OCI-LY7 (cell line): ENCODE data around the gene NDUFB3. TPM values are rescaled to one million over a fixed set of nuclear protein-coding genes. Genes with fewer than 3 reads are reported as not detected.
"Not testable (repeated sequence)": the region's sequence is repeated elsewhere in the genome, so short reads cannot be mapped to it uniquely, and the experiment has no call there.

ENCODE experiments used
- BruUV-seq: library from RNA; stranded (reverse); fragments of 400-500 nt; replicated peaks from 2 replicates; lab custom pipeline; 2021; lab: Mats Ljungman, UMichigan
- CTCF ChIA-PET: fragments of 300-600 bp; sonication (Branson Sonifier 250); formaldehyde crosslinking; loops from one replicate; lab custom pipeline; 2022; ENCODE audit warnings: antibody characterized with exemption; ENCODE audit not compliant: unreplicated experiment; lab: Charles Lee
- POLR2A ChIA-PET: fragments of 300-600 bp; sonication (Branson Sonifier 250); formaldehyde crosslinking; loops from one replicate; lab custom pipeline; 2022; ENCODE audit warnings: antibody characterized with exemption; lab: Charles Lee
- DNase-seq: peaks from one replicate; pipeline ENCODE4 v3.0.0-alpha.2; 2015; ENCODE audit warnings: low spot score
- H2AFZ ChIP-seq: fragments of 200-600 bp; sonication (generic), shearing (Covaris generic); 2 replicates; pipeline ENCODE4 v1.6.1; 2014; ENCODE audit warnings: mild to moderate bottlenecking, antibody characterized with exemption, low read length, moderate library complexity
- H3K27ac ChIP-seq: fragments of 200-600 bp; sonication (generic); 2 replicates; pipeline ENCODE4 v1.5.1; 2014; ENCODE audit warnings: mixed run types, low read depth, mild to moderate bottlenecking, moderate library complexity, low read length, inconsistent platforms; ENCODE audit not compliant: poor library complexity, severe bottlenecking
- H3K36me3 ChIP-seq: fragments of 200-600 bp; sonication (generic); 2 replicates; pipeline ENCODE4 v1.6.1; 2014; ENCODE audit warnings: mild to moderate bottlenecking, antibody characterized with exemption, low read length, moderate library complexity, mixed read lengths; ENCODE audit not compliant: insufficient read depth
- H3K4me1 ChIP-seq: fragments of 200-600 bp; sonication (generic); 2 replicates; pipeline ENCODE4 v1.5.1; 2014; ENCODE audit warnings: mild to moderate bottlenecking, low read length; ENCODE audit not compliant: insufficient read depth, poor library complexity, severe bottlenecking
- H3K4me2 ChIP-seq: fragments of 200-600 bp; sonication (generic); 2 replicates; pipeline ENCODE4 v1.6.1; 2014; ENCODE audit warnings: mild to moderate bottlenecking, low read length
- H3K4me3 ChIP-seq: fragments of 200-600 bp; sonication (generic); 2 replicates; pipeline ENCODE4 v1.5.1; 2014; ENCODE audit warnings: mild to moderate bottlenecking, low read depth, low read length; ENCODE audit not compliant: poor library complexity, severe bottlenecking
- H3K79me2 ChIP-seq: fragments of 200-600 bp; sonication (generic); 2 replicates; pipeline ENCODE4 v1.6.1; 2016; ENCODE audit warnings: low read depth, mild to moderate bottlenecking, low read length, moderate library complexity, mixed read lengths; ENCODE audit not compliant: insufficient read depth
- H3K9me2 ChIP-seq: fragments of 200-600 bp; sonication (generic); 2 replicates; pipeline ENCODE4 v1.6.1; 2016; ENCODE audit warnings: mild to moderate bottlenecking, low read length, mixed read lengths; ENCODE audit not compliant: insufficient read depth
- H3K9me3 ChIP-seq: fragments of 200-600 bp; sonication (generic); 2 replicates; pipeline ENCODE4 v1.6.1; 2014; ENCODE audit warnings: mild to moderate bottlenecking, mixed run types, low read length, mixed read lengths
- H4K20me1 ChIP-seq: fragments of 200-600 bp; sonication (generic); 2 replicates; pipeline ENCODE4 v1.6.1; 2014; ENCODE audit warnings: mild to moderate bottlenecking, antibody characterized with exemption, low read length, moderate library complexity, mixed read lengths; ENCODE audit not compliant: insufficient read depth
- CTCF ChIP-seq: fragments of 200-600 bp; sonication (generic); conservative IDR thresholded peaks from 2 replicates; pipeline ENCODE4 v1.5.1; 2014; ENCODE audit warnings: mild to moderate bottlenecking, antibody characterized with exemption, low read length, moderate library complexity, mixed read lengths
- EZH2phosphoT487 ChIP-seq: fragments of 200-600 bp; sonication (generic); IDR thresholded peaks from 2 replicates; pipeline ENCODE4 v1.6.1; 2018; ENCODE audit warnings: low read depth, borderline replicate concordance, mild to moderate bottlenecking, mixed run types, antibody characterized with exemption, low read length, moderate library complexity, mixed read lengths
- intact Hi-C: fragments of 100-400 bp; cut with micrococcal nuclease; formaldehyde crosslinking; loops from one replicate; pipeline ENCODE4 v1.10.0; 2022; ENCODE audit not compliant: unreplicated experiment
- total RNA-seq, 2 experiments: library from RNA; depleted of rRNA in 1 of 2; stranded (reverse); fragments of >200 nt in 1 of 2; shearing (Covaris generic) in 1 of 2; gene quantifications; 2 replicates each; pipeline ENCODE4 v1.2.3, GENCODE V29; 2014 to 2022

The NDUFB3 gene
- total RNA-seq, 2 experiments from 2014 or later: 90.5 to 115 TPM

GRCh38 chr2:201116115-201116958, 44.5 kb downstream of the NDUFB3 start, which contains the start of gene CFLAR:
TSS of gene CFLAR (plus strand) at chr2:201116164. CDS start at chr2:201129866, 13,702 bp downstream.
- POLR2A ChIA-PET: interaction anchor here (0.5 to 4.3 kb wide), 10 partner anchors 9 to 1890 kb away, joined by 3 to 19 read pairs (median 5); no protein-coding TSS in a partner anchor
- no peaks in the 10 kb centered on the region; the same call in 1 of the 2 replicates for H3K36me3 ChIP-seq
- no TSS peak for BruUV-seq
- peaks cover 23% of the 10 kb centered on the region for H3K4me1 ChIP-seq
- H3K4me2 ChIP-seq: peak within 1 kb of the TSS; percentile 89
- intact Hi-C loops: loop anchor here (2.0 to 5.0 kb wide), 2 partner anchors 306 to 404 kb away; partner anchors contain the start of gene BZW1
- no peaks in the 10 kb centered on the region for H4K20me1 ChIP-seq
- peak; percentile 68 for DNase-seq
- no peaks in the 10 kb centered on the region for H3K9me2 ChIP-seq
- TF ChIP-seq EZH2phosphoT487 (no peak), CTCF (no peak)
- peaks cover 28% of the 10 kb centered on the region for H3K79me2 ChIP-seq
- CTCF ChIA-PET: no interaction called here
- H3K9me3 ChIP-seq: peaks cover 8% of the 10 kb centered on the region; the same call in 1 of the 2 replicates
- peak within 1 kb of the TSS; percentile 63 for H2AFZ ChIP-seq
- peak within 1 kb of the TSS; percentile 81 for H3K4me3 ChIP-seq
- H3K27ac ChIP-seq: peak within 1 kb of the TSS; percentile 95

DNA sequence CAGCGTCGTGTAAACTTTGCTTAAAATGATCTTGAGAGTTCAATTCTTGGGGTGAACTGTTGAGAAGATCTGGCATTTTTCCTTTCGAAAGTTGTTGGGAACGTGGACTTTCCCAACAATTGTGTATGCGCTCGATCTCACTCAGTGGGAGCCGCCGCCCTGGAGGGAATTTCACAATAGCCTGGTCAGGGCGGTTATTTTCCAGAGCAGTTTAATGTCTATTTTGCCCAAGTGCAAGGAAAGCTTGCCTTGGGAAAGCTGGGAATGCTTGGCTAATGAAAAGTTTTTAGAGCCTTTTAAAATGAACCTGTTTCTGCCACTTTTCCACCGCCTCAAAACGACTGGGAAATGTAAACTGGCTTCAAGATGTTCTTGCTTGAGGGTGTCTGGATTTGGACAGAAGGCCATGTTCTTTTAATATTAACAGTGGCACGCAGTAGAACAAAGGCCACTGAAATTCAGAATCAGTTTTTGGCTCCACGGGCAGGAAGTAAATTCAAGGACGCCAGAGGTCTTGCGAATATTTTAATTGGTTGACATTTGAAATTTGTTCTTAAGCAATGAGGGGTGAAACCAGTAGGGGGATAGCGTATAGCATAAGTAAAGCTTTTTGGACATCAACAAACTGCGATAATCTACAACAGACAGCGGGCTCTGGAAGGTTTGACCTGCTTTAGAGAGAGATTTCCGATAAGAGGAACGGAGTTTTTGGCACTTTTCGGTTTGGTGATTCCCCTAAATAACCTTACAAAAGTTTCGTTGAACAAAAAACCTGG, 45.3 kb downstream of the NDUFB3 start:
- peaks cover 36% of the 10 kb centered on the region for H3K79me2 ChIP-seq
- H3K9me2 ChIP-seq: no peaks in the 10 kb centered on the region
- intact Hi-C loops: loop anchor here (2.0 to 5.0 kb wide), 2 partner anchors 306 to 405 kb away; partner anchors contain the start of gene BZW1
- ChIA-PET POLR2A (interaction anchor here (0.6 to 4.3 kb wide), 11 partner anchors 8 to 664 kb away, joined by 3 to 19 read pairs (median 5); partner anchors contain the start of genes ALS2, NIF3L1 and PPIL3), CTCF (interaction anchor here (0.6 to 1.6 kb wide), 4 partner anchors 10 to 276 kb away, joined by 4 to 8 read pairs (median 4); no protein-coding TSS in a partner anchor)
- H3K36me3 ChIP-seq: peaks cover 1% of the 10 kb centered on the region
- H2AFZ ChIP-seq: peak overlapping the region; percentile 63; the same call in 1 of the 2 replicates
- H3K4me3 ChIP-seq: peak overlapping the region; percentile 81
- H3K4me2 ChIP-seq: peak overlapping the region; percentile 89
- DNase-seq: peak; percentile 89
- peak overlapping the region; percentile 95 for H3K27ac ChIP-seq
- no peaks in the 10 kb centered on the region for H4K20me1 ChIP-seq
- BruUV-seq: TSS peak; percentile 80
- TF ChIP-seq EZH2phosphoT487: no peak
- TF ChIP-seq CTCF: peak; percentile 64
- H3K9me3 ChIP-seq: peaks cover 8% of the 10 kb centered on the region; the same call in 1 of the 2 replicates
- H3K4me1 ChIP-seq: peaks cover 31% of the 10 kb centered on the region

DNA sequence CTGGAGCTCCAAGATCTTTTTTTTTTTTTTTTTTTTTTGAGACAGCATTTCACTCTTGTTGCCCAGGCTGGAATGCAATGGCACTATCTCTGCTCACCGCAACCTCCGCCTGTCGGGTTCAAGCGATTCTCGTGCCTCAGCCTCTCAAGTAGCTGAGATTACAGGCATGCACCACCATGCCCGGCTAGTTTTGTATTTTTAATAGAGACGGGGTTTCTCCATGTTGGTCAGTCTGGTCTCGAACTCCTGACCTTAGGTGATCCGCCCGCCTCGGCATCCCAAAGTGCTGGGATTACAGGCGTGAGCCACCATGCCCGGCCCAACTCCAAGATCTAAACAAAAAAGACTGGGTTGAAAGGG, 45.9 kb downstream of the NDUFB3 start:
- Histone ChIP-seq H3K4me2 (peak overlapping the region; percentile 89), H2AFZ (peak overlapping the region; percentile 63; the same call in 1 of the 2 replicates), H3K27ac (peak overlapping the region; percentile 95), H3K79me2 (peaks cover 42% of the 10 kb centered on the region), H3K4me3 (peak overlapping the region; percentile 81), H3K4me1 (peaks cover 37% of the 10 kb centered on the region)
- DNase-seq, BruUV-seq, H3K36me3 ChIP-seq, H3K9me2 ChIP-seq, H4K20me1 ChIP-seq, H3K9me3 ChIP-seq: not testable (repeated sequence)
- intact Hi-C loops: loop anchor here (1.0 to 5.0 kb wide), 9 partner anchors 41 to 405 kb away; partner anchors contain the start of genes BZW1, HYCC2, NIF3L1 and ORC2
- POLR2A ChIA-PET: interaction anchor here (0.5 to 4.3 kb wide), 13 partner anchors 9 to 663 kb away, joined by 3 to 19 read pairs (median 4); partner anchors contain the start of genes ALS2, NIF3L1 and PPIL3
- CTCF ChIA-PET: interaction anchor here (0.6 to 1.8 kb wide), 6 partner anchors 11 to 276 kb away, joined by 4 to 14 read pairs (median 4); no protein-coding TSS in a partner anchor
